Mesodermal cell (in vitro differentiated cells): ENCODE results near the gene DEDD2.

ENCODE experiments used
- H3K27ac ChIP-seq: 2 replicates; pipeline ENCODE4 v1.7.0; 2013; ENCODE audit warnings: mild to moderate bottlenecking, low read depth, low read length, moderate library complexity; ENCODE audit not compliant: severe bottlenecking
- H3K36me3 ChIP-seq: 2 replicates; pipeline ENCODE4 v1.7.1; 2013; ENCODE audit warnings: mild to moderate bottlenecking, low read length, moderate library complexity; ENCODE audit not compliant: control insufficient read depth, insufficient read depth
- H3K4me1 ChIP-seq: one replicate; pipeline ENCODE4 v1.7.1; 2013; ENCODE audit warnings: mild to moderate bottlenecking, low read length; ENCODE audit not compliant: insufficient read depth, control insufficient read depth, poor library complexity, severe bottlenecking
- H3K4me3 ChIP-seq: 2 replicates; pipeline ENCODE4 v1.7.0; 2013; ENCODE audit warnings: low read length, control low read depth, mild to moderate bottlenecking; ENCODE audit not compliant: insufficient read depth, poor library complexity, severe bottlenecking; ENCODE audit errors: extremely low read depth
- H3K9me3 ChIP-seq: 2 replicates; pipeline ENCODE4 v1.7.1; 2013; ENCODE audit warnings: mild to moderate bottlenecking, low read length, moderate library complexity; ENCODE audit not compliant: control insufficient read depth
- WGBS, 2 experiments: methylation state at CpG; one replicate each; pipeline ENCODE4 v1.1.5; 2013; ENCODE audit warnings: missing lambda C conversion rate in 2 of 2; ENCODE audit not compliant: insufficient coverage in 2 of 2; 5-methylcytosine and 5-hydroxymethylcytosine counted together

DEDD2 gene

GRCh38 chr19:42204664-42205063, 12.8 kb downstream of the DEDD2 start:
- WGBS, 2 experiments: 69 to 100% methylated on average over 1 to 2 of the region's 6 CpGs
- no peaks in the 10 kb centered on the region for H3K9me3 ChIP-seq
- H3K4me1 ChIP-seq: peaks cover 10% of the 10 kb centered on the region
- H3K27ac ChIP-seq: no peak overlapping the region
- peaks cover 85% of the 10 kb centered on the region for H3K36me3 ChIP-seq
- no peak overlapping the region for H3K4me3 ChIP-seq

DNA sequence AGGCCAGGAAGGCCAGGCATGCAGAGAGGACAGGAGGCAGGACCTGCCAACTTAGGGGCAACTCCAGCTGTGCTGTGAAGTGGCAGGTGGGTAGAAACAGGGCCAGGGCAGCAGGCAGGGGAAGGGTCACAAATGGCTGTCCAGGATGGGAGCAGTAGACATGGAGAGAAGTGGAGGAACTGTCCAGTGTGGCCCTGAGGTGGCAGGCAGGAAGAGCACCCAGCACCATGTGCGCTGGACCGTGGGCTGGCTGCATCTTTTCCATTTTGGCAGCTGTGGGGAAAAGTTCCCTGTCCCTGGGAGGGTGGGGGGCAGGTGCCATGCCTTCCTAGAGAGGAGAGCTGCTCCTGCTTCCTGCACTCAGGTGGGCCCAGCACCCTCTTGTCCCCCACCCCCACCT, 13.8 kb downstream of the DEDD2 start:
- H3K9me3 ChIP-seq: no peaks in the 10 kb centered on the region
- no CpG with 5 or more reads among the region's 2 CpGs for WGBS, 2 experiments
- no peak overlapping the region for H3K27ac ChIP-seq
- H3K4me1 ChIP-seq: peaks cover 10% of the 10 kb centered on the region
- peaks cover 85% of the 10 kb centered on the region for H3K36me3 ChIP-seq
- H3K4me3 ChIP-seq: no peak overlapping the region

- peaks cover 81% of the 10 kb centered on the region for H3K36me3 ChIP-seq
- 87 to 94% methylated on average over 4 to 5 of the region's 5 CpGs for WGBS, 2 experiments
- no peaks in the 10 kb centered on the region for H3K4me1 ChIP-seq
- no peak overlapping the region for H3K27ac ChIP-seq
- H3K9me3 ChIP-seq: no peaks in the 10 kb centered on the region
- no peak overlapping the region for H3K4me3 ChIP-seq
These were observed 15.1 kb downstream of the DEDD2 start for GRCh38 chr19:42202290-42202880.

GRCh38 chr19:42201489-42202289, 15.8 kb downstream of the DEDD2 start:
- H3K4me3 ChIP-seq: no peak overlapping the region
- no peaks in the 10 kb centered on the region for H3K4me1 ChIP-seq
- WGBS, 2 experiments: 85 to 95% methylated on average over 5 to 6 of the region's 6 CpGs
- peaks cover 79% of the 10 kb centered on the region for H3K36me3 ChIP-seq
- H3K27ac ChIP-seq: no peak overlapping the region
- H3K9me3 ChIP-seq: no peaks in the 10 kb centered on the region

DNA sequence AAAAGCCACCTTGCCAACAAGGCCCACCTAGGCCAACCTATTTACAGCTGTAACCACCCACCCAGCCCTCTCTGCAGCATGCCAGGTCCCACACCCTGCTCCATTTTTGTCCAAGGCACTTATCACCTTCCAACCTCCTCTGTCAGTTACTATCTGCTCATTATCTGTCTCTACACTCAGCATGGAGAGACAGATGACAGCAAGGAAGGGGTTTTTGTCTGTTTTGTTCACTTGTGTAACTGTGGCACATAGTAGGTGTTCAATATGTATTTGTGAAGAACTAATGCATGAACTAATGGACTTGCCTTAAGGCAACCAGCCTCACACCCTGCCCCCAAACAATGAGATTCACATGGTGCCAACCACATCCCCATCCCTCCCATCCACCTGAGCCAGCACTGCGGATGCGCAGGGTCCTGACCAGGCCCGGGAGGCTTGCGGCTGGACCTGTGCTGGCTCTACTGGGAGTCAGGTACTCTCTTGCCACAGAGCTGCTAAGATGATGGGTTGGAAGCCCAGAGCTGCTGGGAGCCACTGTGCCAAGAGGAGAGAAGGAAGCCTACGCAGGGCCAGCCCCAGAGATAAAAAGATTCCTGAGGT, 17.3 kb downstream of the DEDD2 start:
- Histone ChIP-seq H3K9me3 (no peaks in the 10 kb centered on the region), H3K4me3 (no peak overlapping the region), H3K4me1 (no peaks in the 10 kb centered on the region), H3K27ac (no peak overlapping the region), H3K36me3 (peaks cover 66% of the 10 kb centered on the region)
- WGBS, 2 experiments: 75 to 88% methylated on average over 4 to 5 of the region's 5 CpGs

GRCh38 chr19:42199440-42200115, 17.9 kb downstream of the DEDD2 start:
- Histone ChIP-seq H3K27ac (no peak overlapping the region), H3K4me3 (no peak overlapping the region), H3K4me1 (no peaks in the 10 kb centered on the region), H3K36me3 (peaks cover 60% of the 10 kb centered on the region), H3K9me3 (no peaks in the 10 kb centered on the region)
- WGBS, 2 experiments: 90 to 94% methylated on average over 14 to 31 of the region's 32 CpGs

GRCh38 chr19:42198676-42199439, 18.6 kb downstream of the DEDD2 start:
- H3K36me3 ChIP-seq: peaks cover 54% of the 10 kb centered on the region
- H3K4me1 ChIP-seq: no peaks in the 10 kb centered on the region
- no peak overlapping the region for H3K27ac ChIP-seq
- H3K4me3 ChIP-seq: no peak overlapping the region
- no peaks in the 10 kb centered on the region for H3K9me3 ChIP-seq
- WGBS, 2 experiments: 85 to 86% methylated on average over 5 of the region's 7 CpGs

DNA sequence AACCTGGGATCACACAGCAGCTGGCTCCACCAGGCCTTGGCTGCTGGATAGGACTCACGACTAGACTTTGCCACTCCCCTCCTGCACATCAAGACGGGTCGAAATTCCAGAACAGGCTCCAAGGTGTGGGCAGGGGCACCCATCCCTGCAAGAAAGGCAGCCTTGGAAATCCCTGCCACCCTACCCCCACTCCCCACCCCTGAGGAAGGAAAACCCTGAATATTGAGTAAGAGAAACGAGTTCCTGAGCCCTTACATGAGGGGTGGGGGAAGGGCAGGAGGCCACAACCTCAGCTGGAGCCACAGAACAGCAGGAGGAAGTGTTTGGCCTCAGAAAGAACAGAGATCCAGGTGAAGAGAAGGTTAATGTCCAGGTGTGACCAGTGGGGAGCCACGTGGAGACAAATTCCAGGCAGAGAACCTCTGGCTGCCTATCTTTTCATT, 20.1 kb downstream of the DEDD2 start:
- WGBS, 2 experiments: 19 to 65% methylated on average over 2 to 3 of the region's 5 CpGs
- Histone ChIP-seq H3K27ac (no peak overlapping the region), H3K36me3 (peaks cover 42% of the 10 kb centered on the region), H3K4me1 (no peaks in the 10 kb centered on the region), H3K4me3 (no peak overlapping the region), H3K9me3 (peaks cover 4% of the 10 kb centered on the region)

- Histone ChIP-seq H3K27ac (no peak overlapping the region), H3K9me3 (peaks cover 4% of the 10 kb centered on the region), H3K36me3 (peaks cover 31% of the 10 kb centered on the region), H3K4me3 (no peak overlapping the region), H3K4me1 (no peaks in the 10 kb centered on the region)
- WGBS, 2 experiments: 94 to 95% methylated on average over 45 to 46 of the region's 47 CpGs
These were observed 21.2 kb downstream of the DEDD2 start for GRCh38 chr19:42196011-42197001.
